Small intestine (tissue), 7 donors: ENCODE data around the gene TNRC6A. TPM values are rescaled to one million over a fixed set of nuclear protein-coding genes. Genes with fewer than 3 reads are reported as not detected.

Experiments
- DNase-seq, 2 donors: peaks; one replicate each; pipeline versions ENCODE4 v3.0.0 to v3.0.0-alpha.2; 2013
- FAIRE-seq: peaks from 2 replicates; lab custom pipeline; 2012; peaks lifted over from hg19 to GRCh38; lab: Jason Lieb, UNC
- H3K27ac ChIP-seq, 3 donors: one replicate each; pipeline ENCODE4 v1.5.1; 2013; ENCODE audit warnings: low read length in 2 of 3, mild to moderate bottlenecking in 2 of 3, control low read depth in 1 of 3, inconsistent platforms in 1 of 3, low read depth in 1 of 3, moderate library complexity in 1 of 3
- H3K27me3 ChIP-seq, 3 donors: one replicate each; pipeline ENCODE4 v1.6.1; 2013; ENCODE audit warnings: low read length in 3 of 3, inconsistent platforms in 1 of 3; ENCODE audit not compliant: control insufficient read depth in 3 of 3, insufficient read depth in 3 of 3
- H3K36me3 ChIP-seq, 3 donors: one replicate each; pipeline ENCODE4 v1.6.1; 2013; ENCODE audit warnings: low read length in 3 of 3, inconsistent platforms in 1 of 3, low read depth in 1 of 3, mild to moderate bottlenecking in 1 of 3, moderate library complexity in 1 of 3; ENCODE audit not compliant: control insufficient read depth in 3 of 3, insufficient read depth in 2 of 3
- H3K4me1 ChIP-seq, 3 donors: one replicate each; pipeline ENCODE4 v1.6.1; 2013; ENCODE audit warnings: low read length in 2 of 3, inconsistent platforms in 1 of 3, low read depth in 1 of 3, mild to moderate bottlenecking in 1 of 3, moderate library complexity in 1 of 3; ENCODE audit not compliant: control insufficient read depth in 3 of 3, insufficient read depth in 2 of 3
- H3K4me3 ChIP-seq, 3 donors: one replicate each; pipeline ENCODE4 v1.5.1; 2013; ENCODE audit warnings: low read length in 3 of 3, control low read depth in 1 of 3, inconsistent platforms in 1 of 3, low read depth in 1 of 3, mild to moderate bottlenecking in 1 of 3, moderate library complexity in 1 of 3
- H3K9me3 ChIP-seq, 2 donors: one replicate each; pipeline ENCODE4 v1.6.1; 2013; ENCODE audit warnings: low read depth in 1 of 2, low read length in 1 of 2; ENCODE audit not compliant: control insufficient read depth in 2 of 2, insufficient read depth in 1 of 2
- whole genome bisulfite sequencing, 3 donors: extraction: QIAGEN DNeasy Blood & Tissue Kit; methylation state at CpG; one replicate each; pipeline ENCODE4 v1.1.7; 2013; 5-methylcytosine and 5-hydroxymethylcytosine counted together
- polyA plus RNA-seq, 4 donors: library from polyadenylated mRNA; stranded (reverse) in 3 of 4; unstranded in 1 of 4; fragments of 200-250 nt in 3 of 4; fragments of 120-200 nt in 1 of 4; gene quantifications; one replicate each; pipeline versions ENCODE4 v1.2.1 to v1.2.3, GENCODE V29; 2013
- donor health status: healthy with polysubstance abuse.
- donor health status: control.
- donor health status: control.
- donor health status: Bipolar disorder and iron deficiency.
- donor health status: healthy.

Gene TNRC6A
- polyA plus RNA-seq, 4 donors: 8.1 to 39.8 (median 14.1) TPM

- H3K27me3 ChIP-seq: no peaks in the 10 kb centered on the region
- WGBS, 3 donors: 53 to 59% (median 57%) methylated on average over 7 of the region's 7 CpGs
- FAIRE-seq (no peak), DNase-seq (peak; percentile 12 to 30)
- H3K4me1 ChIP-seq: peaks cover 0 to 9% (median 0%) of the 10 kb centered on the region in 3 donors
- no peak overlapping the region for H3K27ac ChIP-seq
- H3K9me3 ChIP-seq: no peaks in the 10 kb centered on the region
- H3K4me3 ChIP-seq: no peak overlapping the region
- no peaks in the 10 kb centered on the region for H3K36me3 ChIP-seq
These were observed 40.3 kb upstream of the TNRC6A start for GRCh38 chr16:24689128-24689527.

DNA sequence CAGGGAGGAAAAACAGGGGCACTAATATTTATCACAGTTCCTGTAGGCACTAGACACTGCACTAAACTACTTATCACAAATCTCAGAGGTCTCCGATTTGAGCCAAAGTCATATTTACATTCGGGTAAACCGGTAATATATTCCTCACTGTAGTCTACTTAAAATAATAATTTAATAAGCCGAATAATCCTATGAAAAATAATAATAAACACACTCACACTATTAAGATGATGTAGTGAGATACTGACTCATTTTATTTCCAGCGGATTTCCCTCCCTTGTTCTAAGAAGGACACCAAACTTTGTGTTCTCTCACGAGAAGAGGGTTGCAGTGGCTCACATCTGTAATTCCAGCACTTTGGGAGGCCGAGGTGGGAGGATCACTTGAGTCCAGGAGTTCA is 36.6 kb upstream of the TNRC6A start:
- no peaks in the 10 kb centered on the region for H3K27me3 ChIP-seq
- FAIRE-seq (no peak), DNase-seq (no peak)
- no peaks in the 10 kb centered on the region for H3K4me1 ChIP-seq
- no peak overlapping the region for H3K27ac ChIP-seq
- no peaks in the 10 kb centered on the region for H3K9me3 ChIP-seq
- 62 to 66% (median 64%) methylated on average over 7 of the region's 7 CpGs for WGBS, 3 donors
- H3K36me3 ChIP-seq: no peaks in the 10 kb centered on the region
- no peak overlapping the region for H3K4me3 ChIP-seq

- H3K4me1 ChIP-seq: no peaks in the 10 kb centered on the region
- 49 to 56% (median 52%) methylated on average over 5 of the region's 5 CpGs for WGBS, 3 donors
- no peak overlapping the region for H3K27ac ChIP-seq
- no peak overlapping the region for H3K4me3 ChIP-seq
- DNase-seq: no peak
- no peaks in the 10 kb centered on the region for H3K36me3 ChIP-seq
- no peaks in the 10 kb centered on the region for H3K9me3 ChIP-seq
- no peak for FAIRE-seq
- no peaks in the 10 kb centered on the region for H3K27me3 ChIP-seq
These were observed 34.5 kb upstream of the TNRC6A start for GRCh38 chr16:24694931-24695330.

- H3K4me1 ChIP-seq: peaks cover 0 to 4% (median 0%) of the 10 kb centered on the region in 3 donors
- DNase-seq (no peak), FAIRE-seq (no peak)
- no peaks in the 10 kb centered on the region for H3K27me3 ChIP-seq
- no peaks in the 10 kb centered on the region for H3K9me3 ChIP-seq
- H3K36me3 ChIP-seq: no peaks in the 10 kb centered on the region
- whole genome bisulfite sequencing, 3 donors: 67 to 85% (median 77%) methylated on average over 5 of the region's 5 CpGs
- H3K4me3 ChIP-seq: no peak overlapping the region
- H3K27ac ChIP-seq: no peak overlapping the region
These were observed 32.8 kb upstream of the TNRC6A start for GRCh38 chr16:24696699-24697098.

- DNase-seq (no peak), FAIRE-seq (no peak)
- H3K27ac ChIP-seq: no peak overlapping the region
- no peaks in the 10 kb centered on the region for H3K36me3 ChIP-seq
- WGBS, 3 donors: 78 to 88% (median 84%) methylated on average over 5 of the region's 5 CpGs
- no peaks in the 10 kb centered on the region for H3K27me3 ChIP-seq
- H3K4me1 ChIP-seq: peaks cover 0 to 4% (median 0%) of the 10 kb centered on the region in 3 donors
- no peak overlapping the region for H3K4me3 ChIP-seq
- H3K9me3 ChIP-seq: no peaks in the 10 kb centered on the region
These were observed 31.1 kb upstream of the TNRC6A start for GRCh38 chr16:24698308-24698707.

DNA sequence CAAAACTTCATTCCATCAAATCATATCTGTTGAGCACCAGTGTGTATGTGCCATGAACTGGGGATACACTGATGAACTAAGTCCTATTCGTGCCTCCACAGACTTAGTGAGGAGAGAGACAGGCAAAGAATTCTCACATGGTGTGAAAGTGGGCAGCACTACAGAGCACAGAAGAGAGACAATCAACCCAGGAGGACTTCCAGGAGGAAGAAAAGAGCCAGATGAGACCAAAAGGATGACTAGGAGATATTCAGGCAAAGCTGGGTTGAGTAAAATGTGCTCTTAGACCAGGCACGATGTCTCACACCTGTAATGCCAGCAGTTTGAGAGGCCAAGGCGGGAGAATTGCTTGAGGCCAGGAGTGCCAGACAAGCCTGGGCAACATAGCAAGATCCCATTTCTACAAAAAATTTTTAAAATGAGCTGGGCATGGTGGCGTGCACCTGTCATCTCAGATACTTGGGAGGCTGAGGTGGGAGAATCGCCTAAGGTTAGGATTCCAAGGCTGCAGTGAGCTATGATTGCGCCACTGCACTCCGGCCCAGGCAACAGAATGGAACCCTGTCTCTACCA is 30.2 kb upstream of the TNRC6A start:
- H3K27me3 ChIP-seq: no peaks in the 10 kb centered on the region
- DNase-seq: no peak
- 93 to 96% (median 96%) methylated on average over 7 of the region's 7 CpGs for WGBS, 3 donors
- no peak overlapping the region for H3K27ac ChIP-seq
- H3K9me3 ChIP-seq: no peaks in the 10 kb centered on the region
- H3K4me3 ChIP-seq: no peak overlapping the region
- no peaks in the 10 kb centered on the region for H3K36me3 ChIP-seq
- no peak for FAIRE-seq
- peaks cover 0 to 4% (median 0%) of the 10 kb centered on the region in 3 donors for H3K4me1 ChIP-seq

DNA sequence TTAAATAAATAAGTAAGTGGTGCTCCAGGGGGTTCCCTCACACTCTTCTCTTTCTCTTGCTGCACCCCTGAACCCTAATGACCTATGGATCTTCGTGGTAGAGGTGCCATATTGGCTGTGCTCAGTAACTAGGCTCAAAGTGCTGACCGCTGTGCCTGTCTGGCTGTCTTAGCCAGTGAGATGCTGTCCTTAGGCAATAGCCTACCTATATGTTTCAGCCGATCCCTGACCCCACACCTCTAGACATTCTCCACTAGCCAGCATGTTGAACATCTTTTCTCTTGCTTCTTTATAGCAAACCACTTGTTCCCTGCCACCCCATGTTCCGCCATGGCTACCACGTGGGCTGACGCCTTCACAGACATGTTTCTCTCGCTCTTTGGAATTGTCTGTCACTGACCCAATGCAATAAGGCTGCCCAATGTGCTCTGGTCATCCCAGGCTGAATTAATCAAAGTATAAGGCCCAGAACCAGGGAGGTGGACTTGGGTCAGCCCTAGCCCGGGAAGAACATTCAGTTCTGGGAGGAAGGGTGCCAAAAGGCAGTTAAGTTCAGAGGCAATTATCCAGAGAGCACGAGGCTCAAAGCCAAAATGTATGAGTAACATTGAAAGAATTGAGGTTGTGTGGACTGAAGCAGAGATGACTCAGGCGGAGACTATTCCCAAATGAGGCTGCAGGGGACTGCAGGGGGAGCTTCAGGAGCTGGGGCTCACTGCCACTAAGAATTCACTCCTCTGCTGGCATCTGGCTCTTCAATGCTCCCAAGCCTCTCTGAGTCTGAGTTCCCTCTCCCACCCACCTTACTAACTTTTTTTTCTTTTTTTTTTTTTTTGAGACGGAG is 28.7 kb upstream of the TNRC6A start:
- Histone ChIP-seq H3K27ac (peak overlapping the region in 1 of 3 donors; percentile 89), H3K27me3 (no peaks in the 10 kb centered on the region), H3K4me1 (peaks cover 0 to 4% (median 0%) of the 10 kb centered on the region in 3 donors), H3K36me3 (no peaks in the 10 kb centered on the region), H3K9me3 (no peaks in the 10 kb centered on the region), H3K4me3 (no peak overlapping the region)
- 57 to 62% (median 59%) methylated on average over 11 of the region's 11 CpGs for WGBS, 3 donors
- DNase-seq (peak; percentile 17 to 21), FAIRE-seq (no peak)

GRCh38 chr16:24701521-24701951 is 27.9 kb upstream of the TNRC6A start:
- peak in 1 of 2 donors; percentile 27 for DNase-seq
- Histone ChIP-seq H3K4me1 (peaks cover 0 to 4% (median 0%) of the 10 kb centered on the region in 3 donors), H3K36me3 (no peaks in the 10 kb centered on the region), H3K27me3 (no peaks in the 10 kb centered on the region), H3K9me3 (no peaks in the 10 kb centered on the region), H3K27ac (no peak overlapping the region), H3K4me3 (no peak overlapping the region)
- 43 to 58% (median 54%) methylated on average over 5 of the region's 5 CpGs for WGBS, 3 donors
- FAIRE-seq: no peak
